CD4-positive, alpha-beta memory T cell (primary cell): ENCODE measurements around the gene GNAT1. TPM values are rescaled to one million over a fixed set of nuclear protein-coding genes. Genes with fewer than 3 reads are reported as not detected.

Source experiments
- CTCF ChIA-PET: fragments of 350-600 bp; sonication (Branson Sonifier 250); formaldehyde crosslinking; loops from one replicate; lab custom pipeline; 2021; ENCODE audit warnings: inconsistent platforms; ENCODE audit not compliant: partially characterized antibody; lab: Charles Lee
- POLR2A ChIA-PET: fragments of 350-600 bp; sonication (Branson Sonifier 250); formaldehyde crosslinking; loops from one replicate; lab custom pipeline; 2021; ENCODE audit not compliant: partially characterized antibody; lab: Charles Lee
- DNase-seq, 5 donors: peaks; one replicate each; pipeline versions ENCODE4 v3.0.0 to v3.0.0-alpha.2; 2020 to 2022; ENCODE audit warnings: mixed read lengths in 1 of 5
- H3K27ac ChIP-seq: one replicate; pipeline ENCODE4 v1.7.0; 2013; ENCODE audit warnings: low read depth, low read length
- H3K27me3 ChIP-seq: 2 replicates; pipeline ENCODE4 v1.7.0; 2013; ENCODE audit warnings: mild to moderate bottlenecking, low read length, moderate library complexity; ENCODE audit not compliant: insufficient read depth
- H3K36me3 ChIP-seq: 2 replicates; pipeline ENCODE4 v1.7.0; 2013; ENCODE audit warnings: mild to moderate bottlenecking, low read length, moderate library complexity; ENCODE audit not compliant: insufficient read depth
- H3K4me1 ChIP-seq: 2 replicates; pipeline ENCODE4 v1.7.0; 2013; ENCODE audit warnings: mild to moderate bottlenecking, low read length, moderate library complexity; ENCODE audit not compliant: insufficient read depth
- H3K4me3 ChIP-seq, 2 donors: one replicate each; pipeline ENCODE4 v1.7.0; 2013; ENCODE audit warnings: low read length in 2 of 2, mild to moderate bottlenecking in 1 of 2
- H3K9me3 ChIP-seq, 2 donors: one replicate each; pipeline ENCODE4 v1.7.0; 2013; ENCODE audit warnings: low read length in 2 of 2, control low read depth in 1 of 2; ENCODE audit not compliant: control insufficient read depth in 1 of 2
- H3K27ac Mint-ChIP-seq, 7 donors: one replicate each; pipeline ENCODE4 v1.8.0; 2020 to 2021; ENCODE audit warnings: mixed read lengths in 7 of 7, mild to moderate bottlenecking in 6 of 7, inconsistent platforms in 3 of 7, moderate library complexity in 3 of 7
- H3K27me3 Mint-ChIP-seq, 2 donors: one replicate each; pipeline ENCODE4 v1.8.0; 2020 to 2021; ENCODE audit warnings: mixed read lengths in 2 of 2
- H3K36me3 Mint-ChIP-seq, 2 donors: one replicate each; pipeline ENCODE4 v1.8.0; 2020 to 2021; ENCODE audit warnings: mixed read lengths in 2 of 2, inconsistent platforms in 1 of 2, mild to moderate bottlenecking in 1 of 2
- H3K4me1 Mint-ChIP-seq, 4 donors: one replicate each; pipeline ENCODE4 v1.8.0; 2020 to 2021; ENCODE audit warnings: mixed read lengths in 4 of 4, mild to moderate bottlenecking in 1 of 4
- H3K4me3 Mint-ChIP-seq, 8 donors: one replicate each; pipeline ENCODE4 v1.8.0; 2020 to 2021; ENCODE audit warnings: mixed read lengths in 8 of 8, mild to moderate bottlenecking in 7 of 8, moderate library complexity in 6 of 8, inconsistent platforms in 3 of 8
- H3K9me3 Mint-ChIP-seq, 8 donors: one replicate each; pipeline ENCODE4 v1.8.0; 2020 to 2021; ENCODE audit warnings: mixed read lengths in 8 of 8, mild to moderate bottlenecking in 5 of 8, inconsistent platforms in 3 of 8, moderate library complexity in 1 of 8
- intact Hi-C: fragments of 100-400 bp; cut with micrococcal nuclease; formaldehyde crosslinking; loops from one replicate; pipeline ENCODE4 v1.15.1; 2023
- polyA plus RNA-seq, 2 donors: library from polyadenylated mRNA; unstranded; fragments of 300-500 nt; fragmentation: Illumina TruSeq; gene quantifications; one replicate each; pipeline ENCODE4 v1.2.3, GENCODE V29; 2021
- total RNA-seq, 2 experiments: library from RNA; stranded (reverse); gene quantifications; one replicate each; pipeline ENCODE4 v1.2.3, GENCODE V29; 2021

Gene GNAT1
- total and polyA plus RNA-seq, 4 experiments from 2014 or later: not detected

DNA sequence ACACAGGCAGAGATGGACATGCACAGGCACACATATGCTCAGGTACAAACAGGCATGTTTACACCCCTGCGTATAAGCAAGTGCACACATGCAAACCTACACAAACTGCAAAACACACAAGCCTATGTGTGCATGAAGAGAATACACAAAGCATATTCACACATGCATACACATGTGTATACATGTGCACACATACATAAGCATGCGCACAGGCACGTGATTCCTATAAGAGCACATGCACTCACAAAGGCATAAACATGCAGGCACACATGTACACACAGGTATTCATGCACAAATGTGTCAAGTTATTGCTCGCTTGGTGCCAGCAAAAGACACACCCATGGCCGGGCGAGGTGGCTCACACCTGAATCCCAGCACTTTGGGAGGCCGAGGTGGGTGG is 1.4 kb upstream of the GNAT1 start:
- no peak overlapping the region for H3K4me3 Mint-ChIP-seq
- POLR2A ChIA-PET: no interaction called here
- Histone ChIP-seq H3K9me3 (no peaks in the 10 kb centered on the region), H3K27ac (no peak overlapping the region), H3K4me1 (peaks cover 24% of the 10 kb centered on the region), H3K27me3 (peaks cover 11% of the 10 kb centered on the region), H3K36me3 (no peaks in the 10 kb centered on the region), H3K4me3 (no peak overlapping the region)
- no peaks in the 10 kb centered on the region for H3K36me3 Mint-ChIP-seq
- no peak overlapping the region for H3K27ac Mint-ChIP-seq
- CTCF ChIA-PET: interaction anchor here (0.6 to 8.1 kb wide), 7 partner anchors 14 to 1339 kb away, joined by 3 to 218 read pairs (median 3); no protein-coding TSS in a partner anchor
- peaks cover 4 to 9% of the 10 kb centered on the region in 2 donors for H3K27me3 Mint-ChIP-seq
- H3K4me1 Mint-ChIP-seq: peaks cover 5 to 18% (median 11%) of the 10 kb centered on the region in 4 donors
- no peaks in the 10 kb centered on the region for H3K9me3 Mint-ChIP-seq
- no peak for DNase-seq
- intact Hi-C loops: no loop called here

DNA sequence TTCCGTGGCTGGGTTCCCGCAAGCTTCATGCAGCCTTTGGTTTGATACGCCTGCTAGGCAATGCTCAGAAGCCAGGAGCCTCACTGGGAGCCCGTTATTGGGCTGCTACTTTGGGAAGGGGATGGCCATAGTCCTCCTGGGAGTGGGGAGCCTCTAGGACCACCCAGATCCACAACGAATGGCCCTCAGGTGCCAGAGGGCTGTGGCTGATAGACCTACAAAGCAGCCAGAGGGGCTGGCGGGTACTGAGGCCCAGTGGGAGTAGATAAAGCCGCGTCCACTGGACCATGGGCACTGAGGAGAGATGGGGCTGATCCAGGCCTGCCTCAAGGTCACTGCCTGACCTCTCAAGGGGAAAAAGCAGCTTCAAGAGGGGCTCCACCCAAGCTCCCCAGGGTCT is 714 bp downstream of the GNAT1 start:
- no peaks in the 10 kb centered on the region for H3K9me3 ChIP-seq
- H3K36me3 Mint-ChIP-seq: no peaks in the 10 kb centered on the region
- peaks cover 24% of the 10 kb centered on the region for H3K4me1 ChIP-seq
- H3K27me3 Mint-ChIP-seq: peaks cover 4 to 15% of the 10 kb centered on the region in 2 donors
- H3K27ac Mint-ChIP-seq: no peak overlapping the region
- H3K9me3 Mint-ChIP-seq: no peaks in the 10 kb centered on the region
- no peak for DNase-seq
- no peak overlapping the region for H3K4me3 Mint-ChIP-seq
- intact Hi-C loops: loop anchor here (1.0 kb wide), 1 partner anchor 81 kb away; no protein-coding TSS in a partner anchor
- H3K36me3 ChIP-seq: no peaks in the 10 kb centered on the region
- H3K27ac ChIP-seq: no peak overlapping the region
- H3K27me3 ChIP-seq: peaks cover 11% of the 10 kb centered on the region
- POLR2A ChIA-PET: interaction anchor here (0.7 to 0.9 kb wide), 2 partner anchors 35 to 68 kb away, joined by 3 to 5 read pairs; no protein-coding TSS in a partner anchor
- H3K4me3 ChIP-seq: no peak overlapping the region
- CTCF ChIA-PET: interaction anchor here (0.6 to 8.1 kb wide), 12 partner anchors 10 to 390 kb away, joined by 3 to 218 read pairs (median 18); partner anchors contain the start of genes GNAI2 and SEMA3B
- peaks cover 5 to 18% (median 13%) of the 10 kb centered on the region in 4 donors for H3K4me1 Mint-ChIP-seq

DNA sequence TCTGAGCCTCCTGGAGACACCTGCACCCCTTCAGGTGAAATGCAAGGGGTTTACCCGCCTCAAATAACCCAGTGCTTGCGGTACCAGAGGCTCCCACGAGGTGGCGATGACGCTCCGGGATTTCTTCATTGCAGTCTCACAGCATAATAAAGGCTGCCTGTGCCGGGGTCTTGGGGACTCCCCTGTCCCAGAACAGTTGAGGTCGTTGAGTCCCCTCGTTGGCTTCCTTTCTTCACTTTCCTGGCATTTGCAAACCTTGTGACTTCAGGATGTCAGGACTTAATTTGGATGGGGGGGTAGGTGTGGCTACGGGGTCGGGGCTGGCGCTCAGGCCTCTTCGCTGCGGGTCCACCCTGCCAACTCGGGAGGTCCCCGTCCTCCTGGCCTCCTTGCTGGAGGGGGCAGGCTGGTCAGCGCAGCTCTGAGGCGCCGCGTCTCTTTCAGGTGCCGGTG is 1.3 kb downstream of the GNAT1 start:
- intact Hi-C loops: loop anchor here (1.0 kb wide), 1 partner anchor 81 kb away; no protein-coding TSS in a partner anchor
- Mint-ChIP-seq H3K4me1 (peaks cover 5 to 18% (median 13%) of the 10 kb centered on the region in 4 donors), H3K4me3 (peak overlapping the region in 3 of 8 donors; percentile 9 to 70 (median 62)), H3K27ac (peak overlapping the region in 3 of 7 donors; percentile 52 to 78 (median 60)), H3K27me3 (peaks cover 4 to 15% of the 10 kb centered on the region in 2 donors), H3K36me3 (no peaks in the 10 kb centered on the region), H3K9me3 (no peaks in the 10 kb centered on the region)
- POLR2A ChIA-PET: interaction anchor here (0.7 to 0.9 kb wide), 2 partner anchors 34 to 68 kb away, joined by 3 to 5 read pairs; no protein-coding TSS in a partner anchor
- Histone ChIP-seq H3K9me3 (no peaks in the 10 kb centered on the region), H3K4me1 (peaks cover 24% of the 10 kb centered on the region), H3K27me3 (peaks cover 11% of the 10 kb centered on the region), H3K27ac (no peak overlapping the region), H3K36me3 (no peaks in the 10 kb centered on the region), H3K4me3 (no peak overlapping the region)
- CTCF ChIA-PET: interaction anchor here (0.6 to 8.1 kb wide), 12 partner anchors 11 to 390 kb away, joined by 3 to 218 read pairs (median 18); partner anchors contain the start of genes GNAI2 and SEMA3B
- peak; percentile 76 to 84 (median 82) for DNase-seq

DNA sequence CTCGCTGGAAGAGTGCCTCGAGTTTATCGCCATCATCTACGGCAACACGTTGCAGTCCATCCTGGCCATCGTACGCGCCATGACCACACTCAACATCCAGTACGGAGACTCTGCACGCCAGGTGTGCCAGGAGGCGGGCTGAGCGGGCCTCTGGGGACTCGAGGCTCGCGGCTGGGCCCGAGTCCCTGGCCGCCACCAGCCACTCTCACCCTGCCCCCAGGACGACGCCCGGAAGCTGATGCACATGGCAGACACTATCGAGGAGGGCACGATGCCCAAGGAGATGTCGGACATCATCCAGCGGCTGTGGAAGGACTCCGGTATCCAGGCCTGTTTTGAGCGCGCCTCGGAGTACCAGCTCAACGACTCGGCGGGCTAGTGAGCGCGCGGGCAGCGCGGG is 1.9 kb downstream of the GNAT1 start:
- CTCF ChIA-PET: interaction anchor here (0.6 to 8.1 kb wide), 14 partner anchors 19 to 1366 kb away, joined by 3 to 218 read pairs (median 18); partner anchors contain the start of genes GNAI2, IFRD2 and SEMA3B
- Mint-ChIP-seq H3K36me3 (no peaks in the 10 kb centered on the region), H3K4me3 (no peak overlapping the region), H3K9me3 (no peaks in the 10 kb centered on the region), H3K4me1 (peaks cover 5 to 18% (median 13%) of the 10 kb centered on the region in 4 donors), H3K27ac (no peak overlapping the region), H3K27me3 (peaks cover 4 to 15% of the 10 kb centered on the region in 2 donors)
- POLR2A ChIA-PET: interaction anchor here (0.6 to 3.1 kb wide), 4 partner anchors 33 to 157 kb away, joined by 3 to 47 read pairs (median 8); partner anchors contain the start of genes CYB561D2 and NPRL2
- no peaks in the 10 kb centered on the region for H3K9me3 ChIP-seq
- no peak overlapping the region for H3K4me3 ChIP-seq
- no peaks in the 10 kb centered on the region for H3K36me3 ChIP-seq
- intact Hi-C loops: no loop called here
- DNase-seq: no peak
- peaks cover 24% of the 10 kb centered on the region for H3K4me1 ChIP-seq
- no peak overlapping the region for H3K27ac ChIP-seq
- peaks cover 11% of the 10 kb centered on the region for H3K27me3 ChIP-seq

DNA sequence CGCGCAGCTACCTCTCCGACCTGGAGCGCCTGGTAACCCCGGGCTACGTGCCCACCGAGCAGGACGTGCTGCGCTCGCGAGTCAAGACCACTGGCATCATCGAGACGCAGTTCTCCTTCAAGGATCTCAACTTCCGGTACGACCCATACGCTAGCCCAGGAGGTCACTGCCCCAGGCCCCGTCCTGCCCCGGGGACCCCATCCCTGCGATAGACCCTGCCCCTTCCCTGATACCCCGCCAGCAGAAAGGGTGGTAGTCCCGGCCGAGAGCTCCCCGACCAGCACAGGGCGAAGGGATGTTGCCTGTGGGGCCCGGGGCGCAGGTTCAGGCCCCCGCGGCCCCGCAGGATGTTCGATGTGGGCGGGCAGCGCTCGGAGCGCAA is 2.3 kb downstream of the GNAT1 start:
- peaks cover 24% of the 10 kb centered on the region for H3K4me1 ChIP-seq
- H3K36me3 ChIP-seq: no peaks in the 10 kb centered on the region
- H3K27ac ChIP-seq: no peak overlapping the region
- Mint-ChIP-seq H3K9me3 (no peaks in the 10 kb centered on the region), H3K27me3 (peaks cover 4 to 15% of the 10 kb centered on the region in 2 donors), H3K4me1 (peaks cover 5 to 18% (median 13%) of the 10 kb centered on the region in 4 donors), H3K4me3 (peak overlapping the region in 3 of 8 donors; percentile 49 to 69 (median 67)), H3K27ac (peak overlapping the region in 3 of 7 donors; percentile 42 to 88 (median 47)), H3K36me3 (no peaks in the 10 kb centered on the region)
- H3K27me3 ChIP-seq: peaks cover 11% of the 10 kb centered on the region
- ChIA-PET POLR2A (interaction anchor here (0.6 to 3.1 kb wide), 5 partner anchors 12 to 157 kb away, joined by 3 to 47 read pairs (median 6); partner anchors contain the start of genes CYB561D2, NPRL2 and SLC38A3), CTCF (interaction anchor here (0.6 to 8.1 kb wide), 24 partner anchors 10 to 342 kb away, joined by 3 to 218 read pairs (median 8); partner anchors contain the start of genes GNAI2, IFRD2, SEMA3B and SLC38A3)
- no peaks in the 10 kb centered on the region for H3K9me3 ChIP-seq
- DNase-seq: no peak
- H3K4me3 ChIP-seq: peak overlapping the region in 1 of 2 donors; percentile 22
- intact Hi-C loops: loop anchor here (1.0 to 2.0 kb wide), 3 partner anchors 33 to 131 kb away; no protein-coding TSS in a partner anchor

DNA sequence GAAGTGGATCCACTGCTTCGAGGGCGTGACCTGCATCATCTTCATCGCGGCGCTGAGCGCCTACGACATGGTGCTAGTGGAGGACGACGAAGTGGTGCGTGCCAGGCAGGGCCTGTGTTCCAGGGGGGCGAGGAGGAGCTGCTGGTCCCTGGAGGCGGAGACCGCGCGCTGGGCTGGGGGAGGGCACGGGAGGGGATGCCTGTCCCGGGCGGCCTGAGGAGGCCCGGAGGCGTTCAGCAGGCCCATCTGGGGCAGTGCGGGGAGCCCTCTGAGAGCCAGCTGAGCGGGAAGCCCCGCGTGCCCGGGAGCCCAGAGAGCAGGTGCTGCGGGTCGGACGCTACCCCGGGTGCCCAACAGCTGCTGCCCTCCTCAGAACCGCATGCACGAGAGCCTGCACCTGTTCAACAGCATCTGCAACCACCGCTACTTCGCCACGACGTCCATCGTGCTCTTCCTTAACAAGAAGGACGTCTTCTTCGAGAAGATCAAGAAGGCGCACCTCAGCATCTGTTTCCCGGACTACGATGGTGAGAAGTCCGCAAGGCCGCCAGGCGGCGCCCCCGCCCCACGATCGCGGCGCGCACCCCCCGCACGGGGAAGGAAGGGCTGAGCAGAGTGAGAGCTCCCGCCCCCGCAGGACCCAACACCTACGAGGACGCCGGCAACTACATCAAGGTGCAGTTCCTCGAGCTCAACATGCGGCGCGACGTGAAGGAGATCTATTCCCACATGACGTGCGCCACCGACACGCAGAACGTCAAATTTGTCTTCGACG is 2.9 kb downstream of the GNAT1 start:
- Mint-ChIP-seq H3K4me3 (peak overlapping the region in 7 of 8 donors; percentile 49 to 69 (median 65)), H3K4me1 (peaks cover 5 to 18% (median 13%) of the 10 kb centered on the region in 4 donors), H3K27me3 (peaks cover 6 to 17% of the 10 kb centered on the region in 2 donors), H3K36me3 (no peaks in the 10 kb centered on the region), H3K9me3 (no peaks in the 10 kb centered on the region), H3K27ac (peak overlapping the region; percentile 47 to 90 (median 84))
- H3K27me3 ChIP-seq: peaks cover 11% of the 10 kb centered on the region
- H3K27ac ChIP-seq: no peak overlapping the region
- H3K4me1 ChIP-seq: peaks cover 24% of the 10 kb centered on the region
- H3K36me3 ChIP-seq: no peaks in the 10 kb centered on the region
- no peaks in the 10 kb centered on the region for H3K9me3 ChIP-seq
- DNase-seq: peak; percentile 86 to 95 (median 88)
- intact Hi-C loops: loop anchor here (1.0 to 2.0 kb wide), 3 partner anchors 32 to 130 kb away; no protein-coding TSS in a partner anchor
- ChIA-PET POLR2A (interaction anchor here (0.7 to 3.1 kb wide), 9 partner anchors 9 to 73 kb away, joined by 3 to 47 read pairs (median 3); partner anchors contain the start of gene SLC38A3), CTCF (interaction anchor here (0.5 to 8.1 kb wide), 34 partner anchors 10 to 341 kb away, joined by 3 to 218 read pairs (median 6); partner anchors contain the start of genes GNAI2, HYAL3, IFRD2 and LSMEM2)
- H3K4me3 ChIP-seq: peak overlapping the region in 1 of 2 donors; percentile 22
